Measurements from ENCODE around the gene PRKCH. TPM values are rescaled to one million over a fixed set of nuclear protein-coding genes. Genes with fewer than 3 reads are reported as not detected.

Gene PRKCH
- total and polyA plus RNA-seq, 2 donors (not counting 3 experiments of a cell fraction or from before 2014, with no cell fraction given), result 97.7 to 103 TPM

DNA sequence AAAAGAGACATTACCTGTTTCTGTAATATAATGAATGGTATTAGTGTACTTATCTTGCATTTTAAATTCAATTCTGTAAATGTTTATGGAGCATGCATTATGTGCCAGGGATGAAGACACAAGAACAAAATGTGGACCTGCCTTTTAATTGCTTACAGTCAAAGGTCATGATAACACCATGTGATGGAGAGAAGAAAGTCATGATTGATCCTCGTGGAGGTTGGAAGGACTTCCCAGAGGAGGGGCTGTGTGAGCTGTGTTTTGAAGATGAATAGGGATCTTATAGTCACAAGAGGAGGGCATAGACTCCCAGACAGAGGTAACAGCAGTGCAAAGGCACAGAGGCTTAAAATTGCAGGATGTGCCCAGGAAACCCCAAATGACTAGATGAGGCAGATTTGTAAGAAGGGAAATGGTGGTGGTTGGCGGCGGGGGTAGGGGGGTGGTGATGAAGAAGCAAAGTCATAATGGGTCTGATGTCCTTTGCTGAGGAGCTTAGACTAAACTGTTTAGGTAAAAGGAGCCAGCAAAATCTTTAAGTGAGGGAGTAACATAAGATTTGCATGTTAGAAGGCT lies 151.5 kb downstream of the PRKCH start:
- H3K27me3 ChIP-seq (ENCODE audit: control insufficient read depth in 2 of 2, insufficient read depth in 2 of 2, low read length in 2 of 2), result no peaks in the 10 kb centered on the region
- no peaks in the 10 kb centered on the region for H4K20me1 ChIP-seq (replicated peaks; ENCODE audit: control insufficient read depth, extremely low read depth, insufficient read depth, low read length)
- peak overlapping the region; percentile 85 for H3K4me2 ChIP-seq (ENCODE audit: insufficient read depth, low read length)
- H3K4me3 ChIP-seq (replicated peaks in 1 of 3; ENCODE audit: insufficient read depth in 1 of 3, low read depth in 1 of 3, low read length in 3 of 3), result peak overlapping the region in 1 of 3 experiments; percentile 14
- peaks cover 70% of the 10 kb centered on the region for H3K4me1 ChIP-seq (ENCODE audit: control insufficient read depth, extremely low read depth, insufficient read depth, low read length)
- peak overlapping the region; percentile 79 for H3K9ac ChIP-seq (replicated peaks; ENCODE audit: extremely low read depth, insufficient read depth, low read length)
- H2AFZ ChIP-seq (ENCODE audit: low read depth, low read length), result no peak overlapping the region
- dilution Hi-C loops (cut with MboI; ENCODE audit: extremely low pct_ligation_motif_present, low sequenced_read_pairs) (loop anchor here (25.0 kb wide), 2 partner anchors 186 to 264 kb away; partner anchors contain the start of gene TMEM30B), intact Hi-C loops (cut with micrococcal nuclease) (loop anchor here (1.0 kb wide), 3 partner anchors 89 to 364 kb away; partner anchors contain the start of gene HIF1A)
- DNase-seq (ENCODE audit: low read depth, low spot score) (peak; percentile 37), FAIRE-seq (no peak)
- TF ChIP-seq, protein P1, sequence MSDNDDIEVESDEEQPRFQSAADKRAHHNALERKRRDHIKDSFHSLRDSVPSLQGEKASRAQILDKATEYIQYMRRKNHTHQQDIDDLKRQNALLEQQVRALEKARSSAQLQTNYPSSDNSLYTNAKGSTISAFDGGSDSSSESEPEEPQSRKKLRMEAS (IDR thresholded peaks at IDR 0.05; ENCODE audit: insufficient read depth, insufficient read length), result no peak
- TF ChIP-seq FOS (IDR thresholded peaks at IDR 0.05; ENCODE audit: borderline replicate concordance, insufficient read depth, low read length), result no peak
- TF ChIP-seq JUN (IDR thresholded peaks at IDR 0.05; ENCODE audit: borderline replicate concordance, insufficient read depth, insufficient read length, low read depth), result no peak
- TF ChIP-seq MYC (IDR thresholded peaks at IDR 0.05; ENCODE audit: low read depth, low read length), result no peak
- TF ChIP-seq EZH2 (IDR thresholded peaks at IDR 0.05; ENCODE audit: borderline replicate concordance, low read depth, low read length, severe bottlenecking), result no peak
- TF ChIP-seq POLR2AphosphoS5 (IDR thresholded peaks at IDR 0.05; ENCODE audit: insufficient read depth, low read depth, low read length), result no peak
- no peak for TF ChIP-seq POLR2A (IDR thresholded peaks at IDR 0.05; ENCODE audit: low read depth, low read length)
- no peak for TF ChIP-seq GATA2 (IDR thresholded peaks at IDR 0.05; ENCODE audit: insufficient read depth, insufficient read length, low read depth, low read length)
- TF ChIP-seq CTCF (IDR thresholded peaks at IDR 0.05; ENCODE audit: extremely low read depth in 1 of 2, insufficient read depth in 1 of 2, low read depth in 1 of 2, low read length in 2 of 2), result no peak
- peak overlapping the region; percentile 90 for H3K27ac ChIP-seq (ENCODE audit: insufficient read depth, low read depth, low read length)
- H3K79me2 ChIP-seq (ENCODE audit: control insufficient read depth, insufficient read depth, low read length), result peaks cover 16% of the 10 kb centered on the region
- H3K36me3 ChIP-seq (ENCODE audit: control insufficient read depth in 2 of 2, extremely low read depth in 1 of 2, insufficient read depth in 2 of 2, low read length in 2 of 2), result no peaks in the 10 kb centered on the region
- no peaks in the 10 kb centered on the region for H3K9me1 ChIP-seq (replicated peaks; ENCODE audit: control insufficient read depth, extremely low read depth, insufficient read depth, low read length)
- POLR2A ChIA-PET, result no interaction called here
- no peaks in the 10 kb centered on the region for H3K9me3 ChIP-seq (replicated peaks; ENCODE audit: control insufficient read depth, insufficient read depth, low read length)
- CTCF ChIA-PET, result interaction anchor here (0.9 to 4.7 kb wide), 3 partner anchors 247 to 654 kb away, joined by 3 to 42 read pairs (median 4); no protein-coding TSS in a partner anchor
- BruUV-seq (replicated peaks), result no TSS peak
